Esophagus (tissue), 2 donors: Measurements from ENCODE around the gene DNAH3. TPM values are rescaled to one million over a fixed set of nuclear protein-coding genes. Genes with fewer than 3 reads are reported as not detected.
"Not testable (repeated sequence)": the region's sequence is repeated elsewhere in the genome, so short reads cannot be mapped to it uniquely, and the experiment has no call there.

ENCODE experiments used
- H3K27ac ChIP-seq, 2 donors: one replicate each; pipeline ENCODE4 v1.5.1; 2013; ENCODE audit warnings: low read depth in 2 of 2, mild to moderate bottlenecking in 2 of 2, inconsistent platforms in 1 of 2, low read length in 1 of 2, moderate library complexity in 1 of 2
- H3K27me3 ChIP-seq, 2 donors: one replicate each; pipeline ENCODE4 v1.6.1; 2013; ENCODE audit warnings: low read length in 2 of 2, control low read depth in 1 of 2, mild to moderate bottlenecking in 1 of 2; ENCODE audit not compliant: insufficient read depth in 2 of 2, control insufficient read depth in 1 of 2
- H3K36me3 ChIP-seq, 2 donors: one replicate each; pipeline ENCODE4 v1.6.1; 2013; ENCODE audit warnings: low read length in 1 of 2; ENCODE audit not compliant: control insufficient read depth in 2 of 2, insufficient read depth in 2 of 2
- H3K4me1 ChIP-seq, 2 donors: one replicate each; pipeline ENCODE4 v1.6.1; 2013; ENCODE audit warnings: low read length in 1 of 2; ENCODE audit not compliant: control insufficient read depth in 2 of 2, insufficient read depth in 2 of 2
- H3K4me3 ChIP-seq, 2 donors: one replicate each; pipeline ENCODE4 v1.5.1; 2013; ENCODE audit warnings: low read length in 2 of 2, mild to moderate bottlenecking in 2 of 2, low read depth in 1 of 2, moderate library complexity in 1 of 2
- H3K9me3 ChIP-seq, 2 donors: one replicate each; pipeline ENCODE4 v1.6.1; 2013; ENCODE audit warnings: mild to moderate bottlenecking in 2 of 2, low read depth in 1 of 2, low read length in 1 of 2, moderate library complexity in 1 of 2; ENCODE audit not compliant: control insufficient read depth in 2 of 2, insufficient read depth in 1 of 2
- WGBS, 2 donors: extraction: QIAGEN DNeasy Blood & Tissue Kit; methylation state at CpG; one replicate each; pipeline ENCODE4 v1.1.7; 2013; 5-methylcytosine and 5-hydroxymethylcytosine counted together
- polyA plus RNA-seq, 2 donors: library from polyadenylated mRNA; stranded (reverse); fragments of 200-250 nt; gene quantifications; one replicate each; pipeline ENCODE4 v1.2.3, GENCODE V29; 2013
- donor health status: healthy with polysubstance abuse.
- donor health status: Bipolar disorder and iron deficiency.

The DNAH3 gene
- polyA plus RNA-seq, 2 donors = 0.07 to 0.18 TPM

DNA sequence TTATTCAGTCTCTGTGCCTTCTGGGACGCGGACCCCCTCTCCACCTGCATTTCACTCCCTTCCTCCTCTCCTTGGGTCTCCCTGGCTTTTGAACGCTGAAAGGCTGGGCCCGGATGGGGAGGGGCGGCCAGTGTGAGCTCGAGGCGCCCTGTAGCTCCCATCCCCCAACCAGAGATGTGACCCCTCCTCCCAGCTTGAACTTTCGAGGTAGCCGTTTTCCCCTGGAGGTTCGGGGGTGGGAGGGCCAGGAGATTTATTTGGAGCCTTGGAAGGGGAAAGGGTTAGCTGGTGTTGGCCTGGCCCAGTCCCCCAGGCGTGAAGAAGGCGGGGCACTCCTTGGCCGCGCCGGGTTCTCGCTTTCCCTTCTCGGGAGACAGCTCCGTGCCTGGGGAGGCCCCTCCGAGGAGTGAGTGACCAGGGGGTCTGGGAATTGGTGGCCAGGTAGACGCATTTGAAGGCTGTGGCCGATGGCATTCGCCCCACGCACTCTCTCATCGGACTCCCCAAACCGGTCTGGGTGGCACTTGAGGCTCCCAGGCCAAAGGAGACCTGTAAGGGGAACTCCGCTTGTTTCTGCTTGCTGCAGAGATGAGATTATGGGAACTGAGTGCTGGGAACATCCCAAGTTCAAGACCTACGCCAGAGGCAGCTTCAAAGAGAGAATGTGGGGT, 8.8 kb upstream of the DNAH3 start:
- no peaks in the 10 kb centered on the region for H3K27me3 ChIP-seq
- H3K27ac ChIP-seq = peak overlapping the region; percentile 93
- H3K36me3 ChIP-seq = peaks cover 0 to 2% of the 10 kb centered on the region in 2 donors
- H3K4me1 ChIP-seq = peaks cover 0 to 7% of the 10 kb centered on the region in 2 donors
- no peaks in the 10 kb centered on the region for H3K9me3 ChIP-seq
- 4 to 7% methylated on average over 24 to 27 of the region's 27 CpGs for WGBS, 2 donors
- H3K4me3 ChIP-seq = peak overlapping the region; percentile 80 to 83

DNA sequence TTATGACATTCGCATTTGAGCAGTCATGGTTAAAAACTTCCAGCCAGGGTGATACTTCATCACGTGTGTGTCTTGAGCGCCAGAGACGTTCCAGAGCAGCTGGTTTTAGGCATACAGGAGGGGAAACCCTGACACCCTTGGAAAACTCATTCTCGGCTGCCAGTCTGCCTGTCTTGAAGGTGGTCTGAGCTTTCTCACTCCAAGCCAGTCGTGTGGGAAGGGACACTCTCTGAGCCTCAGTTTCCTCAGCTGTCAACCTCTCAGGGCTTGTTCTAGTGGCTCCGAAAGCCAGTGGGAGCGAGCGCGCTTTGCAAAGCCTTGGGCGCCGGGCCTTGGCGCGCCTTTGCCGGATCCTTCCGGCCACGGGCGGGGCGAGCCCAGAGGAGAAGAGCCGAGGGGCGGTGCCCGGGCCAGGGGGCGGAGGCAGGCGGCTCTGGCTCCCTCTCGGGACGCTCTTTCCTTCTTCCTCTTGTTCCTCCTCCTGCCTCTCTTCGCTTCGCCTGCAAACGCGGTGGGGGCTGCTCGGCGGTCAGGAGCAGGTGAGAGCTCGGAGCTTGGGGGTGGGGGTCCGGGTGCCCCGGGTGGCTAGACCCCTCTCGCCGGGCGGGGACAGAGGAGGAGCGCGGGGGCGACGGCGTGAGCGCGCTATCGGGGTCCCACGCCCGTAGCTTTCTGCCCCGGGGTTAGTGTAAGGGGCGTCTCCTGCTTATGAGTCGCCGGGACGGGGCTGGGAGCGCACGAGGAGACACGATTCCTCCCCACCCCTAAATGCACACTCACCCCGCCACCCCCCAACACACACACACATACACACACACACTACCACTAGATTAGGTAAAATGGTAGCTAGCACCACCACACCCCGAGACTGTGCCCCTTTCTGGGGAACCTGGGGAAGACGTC, 7.8 kb upstream of the DNAH3 start, which contains the start of gene LDAF1:
TSS of gene LDAF1 (plus strand) at position 467 of the 903 bp plus-strand sequence. CDS start 2,509 bp downstream, outside the sequence.
- Histone ChIP-seq H3K27me3 (no peaks in the 10 kb centered on the region), H3K9me3 (no peaks in the 10 kb centered on the region), H3K4me1 (peaks cover 0 to 7% of the 10 kb centered on the region in 2 donors), H3K36me3 (no peaks in the 10 kb centered on the region), H3K4me3 (peak within 1 kb of the TSS; percentile 80 to 83), H3K27ac (peak within 1 kb of the TSS; percentile 93)
- 1% methylated on average over 56 to 59 of the region's 59 CpGs for WGBS, 2 donors

DNA sequence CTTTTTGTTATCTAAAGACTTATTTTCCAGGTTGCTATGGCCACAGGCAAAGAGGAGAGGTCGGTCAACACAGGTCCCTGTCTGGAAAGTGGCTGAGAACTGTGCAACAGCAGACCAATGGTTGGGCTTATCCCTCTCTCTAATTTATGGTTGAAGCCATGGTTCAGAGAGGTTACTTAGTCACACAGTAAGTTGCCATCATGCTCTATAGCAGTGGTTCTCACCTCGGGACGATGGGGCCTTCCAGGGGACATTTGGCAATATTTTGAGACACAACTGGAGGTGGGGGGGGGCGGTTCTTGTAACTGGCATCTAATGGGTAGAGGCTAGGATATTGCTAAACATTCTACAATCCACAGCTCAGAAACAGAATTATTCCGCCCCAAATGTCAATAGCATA, 7.0 kb upstream of the DNAH3 start:
- Histone ChIP-seq H3K27ac (peak overlapping the region; percentile 93), H3K4me3 (peak overlapping the region in 1 of 2 donors; percentile 80), H3K27me3 (no peaks in the 10 kb centered on the region), H3K9me3 (no peaks in the 10 kb centered on the region), H3K4me1 (peaks cover 0 to 4% of the 10 kb centered on the region in 2 donors), H3K36me3 (no peaks in the 10 kb centered on the region)
- WGBS, 2 donors = 62 to 70% methylated on average over 5 of the region's 5 CpGs

DNA sequence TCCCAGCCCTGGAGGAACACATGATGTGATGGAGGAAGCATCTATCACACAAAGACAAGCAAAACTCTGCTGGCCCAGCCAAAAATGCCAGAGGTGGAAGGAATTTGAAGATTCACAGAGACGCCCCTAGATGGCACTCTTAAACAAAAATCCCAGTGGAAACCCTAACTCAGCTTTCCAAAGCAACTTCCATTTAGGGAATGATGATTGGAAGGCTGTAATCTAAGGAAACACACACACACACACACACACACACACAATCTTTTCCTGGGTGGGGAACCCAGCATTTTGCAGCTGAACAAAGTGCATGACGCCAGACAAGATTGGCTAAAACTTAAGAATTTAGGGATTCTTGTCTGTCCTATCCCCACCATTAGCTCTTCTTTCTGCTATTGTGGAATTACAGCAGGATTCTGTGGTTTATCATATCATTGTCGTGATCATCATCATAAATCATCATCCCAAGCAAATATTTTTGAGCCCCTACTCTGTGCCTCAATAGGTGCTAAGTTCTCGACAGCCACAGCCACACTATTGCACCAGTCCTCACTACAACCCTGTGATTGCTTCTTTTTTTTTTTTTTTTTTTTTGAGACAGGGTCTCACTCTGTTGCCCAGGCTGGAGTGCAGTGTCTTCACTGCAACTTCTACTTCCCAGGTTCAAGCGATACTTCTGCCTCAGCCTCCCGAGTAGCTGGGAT, 6.3 kb upstream of the DNAH3 start:
- H3K27me3 ChIP-seq = no peaks in the 10 kb centered on the region
- 50 to 51% methylated on average over 6 of the region's 6 CpGs for WGBS, 2 donors
- peaks cover 0 to 4% of the 10 kb centered on the region in 2 donors for H3K4me1 ChIP-seq
- no peaks in the 10 kb centered on the region for H3K9me3 ChIP-seq
- H3K36me3 ChIP-seq = no peaks in the 10 kb centered on the region
- no peak overlapping the region for H3K4me3 ChIP-seq
- H3K27ac ChIP-seq = no peak overlapping the region

DNA sequence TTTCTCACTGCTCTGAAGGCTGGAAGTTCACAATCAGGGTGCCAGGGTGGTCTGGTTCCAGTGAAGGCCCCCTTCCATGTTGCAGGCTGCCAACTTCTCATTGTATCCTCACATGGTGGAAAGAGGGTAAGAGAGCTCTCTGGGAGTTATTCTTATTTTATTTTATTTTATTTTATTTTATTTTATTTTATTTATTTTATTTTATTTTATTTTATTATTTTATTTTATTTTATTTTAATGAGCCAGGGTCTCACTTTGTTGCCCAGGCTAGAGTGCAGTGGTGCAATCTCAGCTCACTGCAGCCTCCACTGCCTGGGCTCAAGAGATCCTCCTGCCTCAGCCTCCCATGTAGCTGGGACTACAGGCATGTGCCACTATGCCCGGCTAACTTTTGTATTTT, 5.4 kb upstream of the DNAH3 start:
- not testable (repeated sequence) for H3K27ac ChIP-seq, H3K27me3 ChIP-seq
- 58 to 67% methylated on average over 1 of the region's 1 CpG for WGBS, 2 donors

DNA sequence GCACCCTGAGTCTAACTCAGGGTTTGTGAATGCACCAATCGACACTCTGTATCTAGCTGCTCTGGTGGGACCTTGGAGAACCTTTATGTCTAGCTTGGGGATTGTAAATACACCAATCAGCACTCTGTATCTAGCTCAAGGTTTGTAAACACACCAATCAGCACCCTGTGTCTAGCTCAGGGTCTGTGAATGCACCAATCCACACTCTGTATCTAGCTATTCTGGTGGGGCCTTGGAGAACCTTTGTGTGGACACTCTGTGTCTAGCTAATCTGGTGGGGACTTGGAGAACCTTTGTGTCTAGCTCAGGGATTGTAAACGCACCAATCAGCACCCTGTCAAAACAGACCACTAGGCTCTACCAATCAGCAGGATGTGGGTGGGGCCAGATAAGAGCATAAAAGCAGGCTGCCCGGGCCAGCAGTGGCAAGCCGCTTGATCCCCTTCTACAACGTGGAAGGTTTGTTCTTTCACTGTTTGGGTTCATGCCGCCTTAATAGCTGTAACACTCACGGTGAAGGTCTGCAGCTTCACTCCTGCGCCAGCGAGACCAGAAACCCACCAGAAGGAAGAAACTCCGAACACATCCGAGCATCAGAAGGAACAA, 2.6 kb upstream of the DNAH3 start:
- not testable (repeated sequence) for H3K36me3 ChIP-seq, H3K4me3 ChIP-seq, H3K4me1 ChIP-seq, H3K9me3 ChIP-seq, H3K27ac ChIP-seq, H3K27me3 ChIP-seq
- 90 to 91% methylated on average over 11 of the region's 11 CpGs for WGBS, 2 donors

More for the DNA sequence above, 5.4 kb upstream of the DNAH3 start:
- not testable (repeated sequence) for H3K36me3 ChIP-seq, H3K4me3 ChIP-seq, H3K9me3 ChIP-seq, H3K4me1 ChIP-seq

DNA sequence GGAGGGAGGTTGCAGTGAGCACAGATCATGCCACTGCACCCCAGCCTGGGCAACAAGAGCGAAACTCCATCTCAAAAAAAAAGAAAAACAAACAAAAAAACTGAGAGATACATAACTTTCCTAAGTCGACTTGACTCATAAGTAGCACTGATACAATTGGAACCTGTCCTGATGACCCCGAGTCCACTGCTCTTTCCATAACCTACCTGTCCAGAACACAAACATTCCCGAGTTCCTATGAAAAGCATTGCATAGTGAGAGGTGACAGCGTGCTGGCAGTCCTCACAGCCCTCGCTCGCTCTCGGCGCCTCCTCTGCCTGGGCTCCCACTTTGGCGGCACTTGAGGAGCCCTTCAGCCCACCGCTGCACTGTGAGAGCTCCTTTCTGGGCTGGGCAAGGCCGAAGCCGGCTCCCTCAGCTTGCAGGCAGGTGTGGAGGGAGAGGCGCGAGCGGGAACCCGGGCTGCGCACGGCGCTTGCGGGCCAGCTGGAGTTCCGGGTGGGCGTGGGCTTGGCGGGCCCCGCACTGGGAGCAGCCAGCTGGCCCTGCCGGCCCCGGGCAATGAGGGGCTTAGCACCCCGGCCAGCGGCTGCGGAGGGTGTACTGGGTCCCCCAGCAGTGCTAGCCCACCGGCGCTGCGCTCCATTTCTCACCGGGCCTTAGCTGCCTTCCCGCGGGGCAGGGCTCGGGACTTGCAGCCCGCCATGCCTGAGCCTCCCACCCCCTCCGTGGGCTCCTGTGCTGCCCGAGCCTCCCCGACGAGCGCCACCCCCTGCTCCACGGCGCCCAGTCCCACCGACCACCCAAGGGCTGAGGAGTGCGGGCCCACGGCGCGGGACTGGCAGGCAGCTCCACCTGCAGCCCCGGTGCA, 1.7 kb upstream of the DNAH3 start:
- H3K9me3 ChIP-seq, H3K4me1 ChIP-seq, H3K27me3 ChIP-seq, H3K36me3 ChIP-seq, H3K27ac ChIP-seq, H3K4me3 ChIP-seq: not testable (repeated sequence)
- WGBS, 2 donors = 81 to 89% methylated on average over 44 to 51 of the region's 51 CpGs

DNA sequence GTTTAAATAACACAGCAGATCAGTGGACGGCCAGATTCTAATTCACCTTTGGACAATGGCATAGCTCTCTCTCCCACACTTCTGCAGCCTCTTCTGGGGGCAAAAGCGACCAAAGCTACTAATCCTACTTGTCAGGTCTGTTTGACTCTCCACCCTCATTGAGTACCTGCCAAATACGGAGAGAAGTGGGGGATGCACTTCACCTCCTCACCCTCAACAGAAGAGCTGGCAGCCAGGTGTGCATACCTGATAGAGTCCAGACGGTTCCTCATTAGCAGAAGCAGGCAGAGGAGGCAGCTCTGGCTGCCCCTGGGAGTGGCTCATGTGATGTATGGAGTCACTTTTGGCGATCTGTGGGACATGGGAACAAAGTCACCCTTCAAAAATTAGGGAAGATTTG, 4.9 kb downstream of the DNAH3 start:
- Histone ChIP-seq H3K4me3 (no peak overlapping the region), H3K4me1 (peaks cover 0 to 2% of the 10 kb centered on the region in 2 donors), H3K36me3 (no peaks in the 10 kb centered on the region), H3K9me3 (no peaks in the 10 kb centered on the region), H3K27ac (no peak overlapping the region), H3K27me3 (no peaks in the 10 kb centered on the region)
- 54% methylated on average over 5 of the region's 5 CpGs for WGBS, 2 donors
